Endometrial microvascular endothelial cells (primary cell): ENCODE results near the gene SLC35B3. TPM values are rescaled to one million over a fixed set of nuclear protein-coding genes. Genes with fewer than 3 reads are reported as not detected.
"Not testable (repeated sequence)": the region's sequence is repeated elsewhere in the genome, so short reads cannot be mapped to it uniquely, and the experiment has no call there.

ENCODE experiments used
- in situ Hi-C: cut with HindIII; loops from 2 replicates; pipeline ENCODE4 v1.10.0; 2017; ENCODE audit warnings: low sequenced_read_pairs, low pct_unique_long_range_greater_than_20kb; ENCODE audit errors: inconsistent ontology term
- total RNA-seq: library from RNA; depleted of rRNA; stranded (reverse); fragments of >200 nt; gene quantifications from one replicate; pipeline ENCODE4 v1.2.3, GENCODE V29; 2015; ENCODE audit errors: inconsistent ontology term

The SLC35B3 gene
- total RNA-seq, result 19.6 TPM

- in situ Hi-C loops, result no loop called here
Measured at GRCh38 chr6:8435093-8435844, at the start of gene SLC35B3. TSS of gene SLC35B3 (minus strand) at chr6:8435545.

GRCh38 chr6:8483650-8484049, 48.3 kb upstream of the SLC35B3 start:
- in situ Hi-C loops, result no loop called here

GRCh38 chr6:8481727-8482126, 46.4 kb upstream of the SLC35B3 start:
- in situ Hi-C loops, result no loop called here

GRCh38 chr6:8478418-8478817, 43.1 kb upstream of the SLC35B3 start:
- in situ Hi-C loops, result no loop called here

GRCh38 chr6:8476656-8477055, 41.3 kb upstream of the SLC35B3 start:
- in situ Hi-C loops, result no loop called here

- in situ Hi-C loops, result no loop called here
Measured at GRCh38 chr6:8468552-8469356, 33.4 kb upstream of the SLC35B3 start.

GRCh38 chr6:8462694-8463093, 27.3 kb upstream of the SLC35B3 start:
- in situ Hi-C loops, result no loop called here

GRCh38 chr6:8462169-8462568, 26.8 kb upstream of the SLC35B3 start:
- in situ Hi-C loops, result no loop called here

- in situ Hi-C loops, result no loop called here
Measured at GRCh38 chr6:8446391-8446790, 11.0 kb upstream of the SLC35B3 start.

GRCh38 chr6:8445930-8446329, 10.6 kb upstream of the SLC35B3 start:
- in situ Hi-C loops, result not testable (repeated sequence)

- in situ Hi-C loops, result no loop called here
Measured at GRCh38 chr6:8442150-8442549, 6.8 kb upstream of the SLC35B3 start.

GRCh38 chr6:8441452-8441851, 6.1 kb upstream of the SLC35B3 start:
- in situ Hi-C loops, result no loop called here

GRCh38 chr6:8439601-8440268, 4.4 kb upstream of the SLC35B3 start:
- in situ Hi-C loops, result no loop called here

- in situ Hi-C loops, result no loop called here
Measured at GRCh38 chr6:8437813-8438212, 2.5 kb upstream of the SLC35B3 start.

- in situ Hi-C loops, result no loop called here
Measured at GRCh38 chr6:8436966-8437365, 1.6 kb upstream of the SLC35B3 start.

- in situ Hi-C loops, result no loop called here
Measured at GRCh38 chr6:8435845-8436168, 462 bp upstream of the SLC35B3 start.

- in situ Hi-C loops, result no loop called here
Measured at GRCh38 chr6:8434727-8435092, 635 bp downstream of the SLC35B3 start.

GRCh38 chr6:8432614-8433013, 2.7 kb downstream of the SLC35B3 start:
- in situ Hi-C loops, result no loop called here

- in situ Hi-C loops, result no loop called here
Measured at GRCh38 chr6:8429821-8430220, 5.5 kb downstream of the SLC35B3 start.

GRCh38 chr6:8426544-8426943, 8.8 kb downstream of the SLC35B3 start:
- in situ Hi-C loops, result not testable (repeated sequence)
